Myometrial cell (primary cell): Measurements from ENCODE around the gene WIPF3. TPM values are rescaled to one million over a fixed set of nuclear protein-coding genes. Genes with fewer than 3 reads are reported as not detected.

Experiments
- total RNA-seq: library from RNA; depleted of rRNA; stranded (reverse); fragments of >200 nt; gene quantifications from 2 replicates; pipeline ENCODE4 v1.2.3, GENCODE V29; 2015

Gene WIPF3
- total RNA-seq = not detected in 2 replicates

DNA sequence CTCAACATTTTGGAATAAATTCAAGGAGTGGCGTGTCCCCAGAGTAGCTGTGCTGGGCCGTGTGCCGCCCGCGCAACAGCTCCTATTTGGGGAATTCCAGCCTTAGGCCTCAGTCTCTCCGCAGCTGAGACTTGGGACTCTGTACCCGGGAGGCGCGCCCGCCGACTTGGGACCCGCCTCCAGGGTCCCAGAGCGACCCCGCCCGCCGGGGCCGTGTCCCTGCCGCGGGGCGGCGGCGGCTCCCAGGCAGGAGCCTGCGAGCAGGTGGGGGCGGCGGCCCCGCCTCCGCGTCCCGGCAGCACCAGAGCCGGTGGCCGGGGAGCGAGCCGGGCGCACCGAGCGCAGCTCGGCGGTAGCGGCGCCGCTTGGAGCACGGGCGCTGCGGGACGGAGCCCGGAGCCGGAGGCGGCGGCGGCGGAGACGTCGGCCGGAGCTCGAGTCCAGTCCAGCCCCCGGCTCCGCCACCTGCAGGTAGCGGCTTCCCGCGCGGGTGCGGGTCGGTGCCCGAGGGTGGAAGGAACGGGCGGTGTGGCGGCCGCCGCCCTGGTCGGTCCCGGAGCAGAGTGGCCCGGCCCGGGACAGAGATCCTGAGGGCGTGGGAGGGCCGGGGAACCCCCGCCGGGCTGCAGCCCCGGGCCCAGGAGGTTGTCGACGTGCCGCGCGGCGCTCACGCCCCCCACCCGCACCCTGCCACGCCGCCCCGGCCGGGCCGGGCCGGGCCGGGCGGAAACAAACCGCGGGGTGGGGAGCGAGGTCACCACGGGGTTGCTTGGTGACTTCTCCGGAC is at the start of gene WIPF3:
WIPF3 (plus strand) TSS at position 301 of the 787 bp plus-strand sequence. CDS start 28,217 bp downstream, outside the sequence.

Other genes starting within 250 kb of the WIPF3 start
- gene PRR15, start 242.7 kb upstream of the WIPF3 start, total RNA-seq = 10.8 and 11.0 TPM in 2 replicates
- 81.6 and 103 TPM in 2 replicates for gene SCRN1, start 183.3 kb downstream of the WIPF3 start, total RNA-seq
- gene FKBP14, start 220.2 kb downstream of the WIPF3 start, total RNA-seq = 33.2 and 35.8 TPM in 2 replicates
- gene PLEKHA8, start 221.9 kb downstream of the WIPF3 start, total RNA-seq = 3.2 and 4.1 TPM in 2 replicates